ENCODE data around the gene JMJD7. TPM values are rescaled to one million over a fixed set of nuclear protein-coding genes. Genes with fewer than 3 reads are reported as not detected.

Gene JMJD7
- total RNA-seq, 1 experiment from 2014 or later = 11.7 TPM

DNA sequence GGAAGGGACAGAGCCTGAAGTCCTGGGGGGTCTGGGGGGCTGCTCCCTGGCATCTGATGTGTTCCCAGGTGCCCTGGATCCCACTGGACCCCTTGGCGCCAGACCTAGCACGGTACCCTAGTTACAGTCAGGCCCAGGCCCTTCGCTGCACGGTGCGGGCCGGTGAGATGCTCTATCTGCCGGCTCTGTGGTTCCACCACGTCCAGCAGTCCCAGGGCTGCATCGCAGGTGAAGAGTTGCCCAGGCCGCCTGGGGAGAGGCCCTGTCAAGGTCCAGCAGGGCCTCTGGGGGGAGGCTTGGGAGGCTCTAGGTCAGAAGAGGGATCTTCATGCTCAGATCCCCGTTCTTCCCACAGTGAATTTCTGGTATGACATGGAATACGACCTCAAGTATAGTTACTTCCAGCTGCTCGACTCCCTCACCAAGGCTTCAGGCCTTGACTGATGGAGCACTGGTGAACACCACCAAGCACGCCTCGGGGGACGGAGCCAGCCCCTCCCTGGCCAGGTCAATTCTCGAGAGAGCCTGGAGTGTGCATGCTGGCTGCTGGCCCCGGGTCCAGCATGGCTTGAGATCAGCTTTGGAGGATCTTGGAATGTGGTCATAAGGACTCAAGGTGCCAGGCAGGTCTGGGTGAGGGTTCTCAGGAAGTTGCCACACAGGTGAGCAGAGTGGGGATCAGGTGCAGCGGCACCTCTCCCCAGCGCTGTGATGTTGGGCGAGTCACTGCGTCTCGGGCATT is 9.0 kb downstream of the JMJD7 start:
- intact Hi-C loops (cut with micrococcal nuclease; ENCODE audit: unreplicated experiment) = no loop called here
- no peaks in the 10 kb centered on the region for H3K9me2 ChIP-seq (ENCODE audit: insufficient read depth)
- TF ChIP-seq, protein P1, sequence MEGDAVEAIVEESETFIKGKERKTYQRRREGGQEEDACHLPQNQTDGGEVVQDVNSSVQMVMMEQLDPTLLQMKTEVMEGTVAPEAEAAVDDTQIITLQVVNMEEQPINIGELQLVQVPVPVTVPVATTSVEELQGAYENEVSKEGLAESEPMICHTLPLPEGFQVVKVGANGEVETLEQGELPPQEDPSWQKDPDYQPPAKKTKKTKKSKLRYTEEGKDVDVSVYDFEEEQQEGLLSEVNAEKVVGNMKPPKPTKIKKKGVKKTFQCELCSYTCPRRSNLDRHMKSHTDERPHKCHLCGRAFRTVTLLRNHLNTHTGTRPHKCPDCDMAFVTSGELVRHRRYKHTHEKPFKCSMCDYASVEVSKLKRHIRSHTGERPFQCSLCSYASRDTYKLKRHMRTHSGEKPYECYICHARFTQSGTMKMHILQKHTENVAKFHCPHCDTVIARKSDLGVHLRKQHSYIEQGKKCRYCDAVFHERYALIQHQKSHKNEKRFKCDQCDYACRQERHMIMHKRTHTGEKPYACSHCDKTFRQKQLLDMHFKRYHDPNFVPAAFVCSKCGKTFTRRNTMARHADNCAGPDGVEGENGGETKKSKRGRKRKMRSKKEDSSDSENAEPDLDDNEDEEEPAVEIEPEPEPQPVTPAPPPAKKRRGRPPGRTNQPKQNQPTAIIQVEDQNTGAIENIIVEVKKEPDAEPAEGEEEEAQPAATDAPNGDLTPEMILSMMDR (conservative IDR thresholded peaks at IDR 0.05) = no peak
- no peak for TF ChIP-seq EZH2 (IDR thresholded peaks at IDR 0.05; ENCODE audit: low read depth)
- peaks cover 36% of the 10 kb centered on the region for H3K4me1 ChIP-seq (replicated peaks; ENCODE audit: insufficient read depth)
- DNase-seq = no peak
- peaks cover 16% of the 10 kb centered on the region; the same call in 1 of the 2 replicates for H3F3A ChIP-seq (ENCODE audit: insufficient read depth, low read depth)
- no peaks in the 10 kb centered on the region for H3K36me3 ChIP-seq (ENCODE audit: low read depth)
- no peak overlapping the region for H3K27ac ChIP-seq
- H4K20me1 ChIP-seq (ENCODE audit: insufficient read depth) = no peaks in the 10 kb centered on the region; the same call in 1 of the 2 replicates
- H2AFZ ChIP-seq = no peak overlapping the region
- H3K27me3 ChIP-seq (ENCODE audit: insufficient read depth, low read depth) = no peaks in the 10 kb centered on the region
- no TSS peak for BruUV-seq (replicated peaks)
- ChIA-PET CTCF (no interaction called here), POLR2A (ENCODE audit: unreplicated experiment) (no interaction called here)
- no peaks in the 10 kb centered on the region for H3K79me2 ChIP-seq (ENCODE audit: low read depth)
- no peaks in the 10 kb centered on the region for H3K9me3 ChIP-seq (ENCODE audit: insufficient read depth, low read depth)
- H3K4me3 ChIP-seq = no peak overlapping the region
- H3K4me2 ChIP-seq = no peak overlapping the region

DNA sequence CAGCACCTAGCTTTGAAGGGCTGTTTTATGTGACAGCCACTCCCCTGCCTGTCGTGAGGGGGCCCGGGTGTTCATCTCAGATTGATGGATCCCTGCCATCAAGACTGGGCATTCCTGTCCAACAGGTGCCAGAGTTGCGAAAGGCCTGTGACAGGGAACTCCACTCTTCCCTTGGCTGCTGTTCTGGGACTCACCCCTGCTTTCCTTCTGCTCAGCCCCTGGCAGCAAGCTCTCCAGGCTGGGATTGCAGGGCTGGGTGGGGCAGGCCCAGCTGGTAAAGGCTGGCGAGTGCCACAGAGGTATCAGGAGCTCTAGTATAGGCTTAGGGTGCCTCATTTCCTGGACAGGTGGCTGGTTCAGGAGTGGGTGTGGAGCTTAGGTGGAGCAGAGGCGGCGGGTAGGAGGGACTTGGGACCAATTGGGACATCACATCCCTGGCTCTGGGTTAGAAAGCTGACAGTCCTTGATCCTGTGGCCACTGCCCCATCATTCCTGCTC is 10.6 kb downstream of the JMJD7 start, which contains the start of gene PLA2G4B:
TSS of gene PLA2G4B (plus strand) at position 448 of the 498 bp plus-strand sequence. CDS start 67 bp downstream, outside the sequence.
- H3K79me2 ChIP-seq (ENCODE audit: low read depth) = no peaks in the 10 kb centered on the region
- H4K20me1 ChIP-seq (ENCODE audit: insufficient read depth) = no peaks in the 10 kb centered on the region; the same call in 1 of the 2 replicates
- no TSS peak for BruUV-seq (replicated peaks)
- H3K27me3 ChIP-seq (ENCODE audit: insufficient read depth, low read depth) = no peaks in the 10 kb centered on the region
- ChIA-PET POLR2A (ENCODE audit: unreplicated experiment) (interaction anchor here (0.6 to 1.0 kb wide), 5 partner anchors 13 to 65 kb away, joined by 3 to 7 read pairs (median 6); partner anchors contain the start of gene MAPKBP1), CTCF (interaction anchor here (0.6 to 1.1 kb wide), 2 partner anchors 66 to 320 kb away, joined by 5 read pairs; no protein-coding TSS in a partner anchor)
- H3F3A ChIP-seq (ENCODE audit: insufficient read depth, low read depth) = peaks cover 8% of the 10 kb centered on the region; the same call in 1 of the 2 replicates
- no peak within 1 kb of the TSS for H3K4me3 ChIP-seq
- intact Hi-C loops (cut with micrococcal nuclease; ENCODE audit: unreplicated experiment) = loop anchor here (2.0 kb wide), 1 partner anchor 134 kb away; the partner anchor contains the start of gene EHD4
- H3K4me1 ChIP-seq (replicated peaks; ENCODE audit: insufficient read depth) = peaks cover 24% of the 10 kb centered on the region
- peak within 1 kb of the TSS; percentile 29; the same call in 1 of the 2 replicates for H3K27ac ChIP-seq
- no peaks in the 10 kb centered on the region for H3K36me3 ChIP-seq (ENCODE audit: low read depth)
- DNase-seq = peak; percentile 92 to 96
- no peaks in the 10 kb centered on the region for H3K9me2 ChIP-seq (ENCODE audit: insufficient read depth)
- H3K9me3 ChIP-seq (ENCODE audit: insufficient read depth, low read depth) = no peaks in the 10 kb centered on the region
- TF ChIP-seq EZH2 (IDR thresholded peaks at IDR 0.05; ENCODE audit: low read depth) = no peak
- TF ChIP-seq, protein P1 (conservative IDR thresholded peaks at IDR 0.05) = no peak
- no peak within 1 kb of the TSS for H2AFZ ChIP-seq
- peak within 1 kb of the TSS; percentile 41 for H3K4me2 ChIP-seq

DNA sequence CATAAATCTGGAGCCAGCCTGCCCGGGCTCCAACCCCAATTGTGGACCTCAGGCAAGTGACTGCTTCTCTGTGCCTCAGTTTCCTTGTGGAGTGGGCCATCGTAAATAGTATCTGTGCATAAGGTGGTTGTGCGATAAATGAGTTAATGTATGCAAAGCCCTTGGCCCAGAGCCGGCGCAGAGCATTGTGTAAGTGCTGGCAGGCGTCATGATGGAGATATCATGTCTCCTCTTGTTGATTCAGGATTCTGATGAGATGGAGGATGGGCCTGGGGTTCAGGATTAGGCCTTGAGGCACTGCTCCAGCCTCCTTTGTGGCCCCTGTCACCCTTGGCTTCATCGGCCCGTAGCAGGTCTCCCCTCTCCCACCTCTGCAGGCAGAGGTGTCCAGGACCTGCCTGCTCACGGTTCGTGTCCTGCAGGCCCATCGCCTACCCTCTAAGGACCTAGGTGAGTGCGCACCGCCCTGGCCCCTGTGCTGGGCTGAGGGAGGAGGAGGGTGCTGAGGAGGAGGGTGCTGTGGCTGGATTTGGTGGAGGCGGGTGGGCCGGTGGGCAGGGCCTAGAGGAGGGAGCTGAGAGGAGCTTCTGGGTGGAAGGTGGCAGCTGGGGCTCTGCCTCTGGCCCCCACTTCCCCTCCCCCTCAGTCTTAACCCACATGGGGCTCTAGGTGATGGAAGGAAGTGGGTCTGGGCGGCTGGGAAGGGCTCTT is 12.0 kb downstream of the JMJD7 start:
- TF ChIP-seq, protein P1 (conservative IDR thresholded peaks at IDR 0.05) = no peak
- TF ChIP-seq EZH2 (IDR thresholded peaks at IDR 0.05; ENCODE audit: low read depth) = no peak
- ChIA-PET POLR2A (ENCODE audit: unreplicated experiment) (no interaction called here), CTCF (no interaction called here)
- Histone ChIP-seq H3K79me2 (ENCODE audit: low read depth) (no peaks in the 10 kb centered on the region), H3K9me2 (ENCODE audit: insufficient read depth) (no peaks in the 10 kb centered on the region), H3K27me3 (ENCODE audit: insufficient read depth, low read depth) (no peaks in the 10 kb centered on the region), H3K27ac (no peak overlapping the region), H3F3A (ENCODE audit: insufficient read depth, low read depth) (peaks cover 4% of the 10 kb centered on the region; the same call in 1 of the 2 replicates), H4K20me1 (ENCODE audit: insufficient read depth) (no peaks in the 10 kb centered on the region; the same call in 1 of the 2 replicates), H3K4me3 (no peak overlapping the region), H3K36me3 (ENCODE audit: low read depth) (no peaks in the 10 kb centered on the region), H3K4me2 (no peak overlapping the region), H3K4me1 (replicated peaks; ENCODE audit: insufficient read depth) (peaks cover 16% of the 10 kb centered on the region), H3K9me3 (ENCODE audit: insufficient read depth, low read depth) (no peaks in the 10 kb centered on the region), H2AFZ (no peak overlapping the region)
- no TSS peak for BruUV-seq (replicated peaks)
- no peak for DNase-seq
- intact Hi-C loops (cut with micrococcal nuclease; ENCODE audit: unreplicated experiment) = loop anchor here (2.0 kb wide), 1 partner anchor 133 kb away; the partner anchor contains the start of gene EHD4
